Ramos (cell line): ENCODE data around the gene MTG1.
"Not testable (repeated sequence)": the region's sequence is repeated elsewhere in the genome, so short reads cannot be mapped to it uniquely, and the experiment has no call there.

Experiments
- in situ Hi-C: fragments of 300-500 bp; cut with MboI; formaldehyde crosslinking; loops from one replicate; pipeline ENCODE4 v1.14.3; 2022; ENCODE audit warnings: low sequenced_read_pairs; ENCODE audit not compliant: unreplicated experiment

MTG1 gene

GRCh38 chr10:133377025-133377817, 16.7 kb upstream of the MTG1 start:
- in situ Hi-C loops = no loop called here

DNA sequence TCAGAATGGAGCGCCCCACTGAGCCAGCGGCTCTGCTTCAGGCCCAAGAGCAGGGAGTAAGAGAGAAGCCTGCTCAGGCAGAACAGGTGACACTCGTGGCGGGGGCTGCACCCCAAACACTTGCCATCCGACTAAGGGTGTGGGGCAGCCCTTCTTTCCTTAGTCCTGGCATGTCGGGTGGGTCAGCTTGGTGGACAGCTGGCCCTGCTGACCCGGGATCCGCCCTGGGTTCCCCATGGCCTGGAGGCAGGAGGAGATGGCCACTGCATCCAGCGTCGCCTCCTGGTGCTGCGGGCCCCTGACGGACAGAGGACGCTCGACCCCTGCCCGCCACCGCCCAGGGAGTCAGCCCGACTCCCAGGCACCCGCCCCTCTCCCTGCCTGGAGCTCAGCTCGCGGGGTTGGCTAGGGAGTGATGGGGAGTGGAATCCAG, 16.1 kb upstream of the MTG1 start:
- in situ Hi-C loops = no loop called here

GRCh38 chr10:133378251-133379096, 15.5 kb upstream of the MTG1 start:
- in situ Hi-C loops = no loop called here

- in situ Hi-C loops = no loop called here
Measured at GRCh38 chr10:133379152-133379800, 14.7 kb upstream of the MTG1 start, which contains the start of gene PAOX. PAOX (plus strand) TSS chr10:133379262; CDS start chr10:133379317, 55 bp downstream.

DNA sequence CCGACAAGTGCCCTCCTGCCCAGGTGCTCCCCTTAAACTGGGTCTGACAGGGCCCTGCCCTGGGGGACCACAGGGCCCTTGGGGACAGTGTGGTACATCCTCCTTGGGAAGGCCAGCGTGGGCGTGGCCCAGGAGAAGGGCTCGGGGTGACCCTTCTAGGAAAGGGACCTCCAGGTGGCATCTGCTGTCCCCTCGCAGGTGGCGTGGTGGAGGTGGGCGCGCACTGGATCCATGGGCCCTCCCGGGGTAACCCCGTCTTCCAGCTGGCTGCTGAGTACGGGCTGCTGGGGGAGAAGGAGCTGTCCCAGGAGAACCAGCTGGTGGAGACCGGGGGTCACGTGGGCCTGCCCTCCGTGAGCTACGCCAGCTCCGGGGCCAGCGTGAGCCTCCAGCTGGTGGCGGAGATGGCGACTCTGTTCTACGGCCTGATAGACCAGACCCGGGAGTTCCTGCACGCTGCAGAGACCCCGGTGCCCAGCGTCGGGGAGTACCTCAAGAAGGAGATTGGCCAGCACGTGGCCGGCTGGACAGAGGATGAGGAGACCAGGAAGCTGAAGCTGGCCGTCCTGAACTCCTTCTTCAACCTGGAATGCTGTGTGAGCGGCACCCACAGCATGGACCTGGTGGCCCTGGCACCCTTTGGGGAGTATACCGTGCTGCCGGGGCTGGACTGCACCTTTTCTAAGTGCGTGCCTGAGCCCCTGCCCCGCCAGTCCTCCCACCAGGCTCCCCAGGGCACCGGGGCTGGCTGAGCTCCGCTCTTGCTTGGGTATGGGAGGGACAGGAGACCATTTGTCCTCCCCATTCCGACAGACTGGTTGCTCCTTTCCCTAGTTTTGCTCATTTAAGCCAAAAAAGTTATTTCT, 13.9 kb upstream of the MTG1 start:
- in situ Hi-C loops = no loop called here

- in situ Hi-C loops = no loop called here
Measured at GRCh38 chr10:133381036-133381435, 12.9 kb upstream of the MTG1 start.

- in situ Hi-C loops = no loop called here
Measured at GRCh38 chr10:133383551-133383950, 10.4 kb upstream of the MTG1 start.

- in situ Hi-C loops = no loop called here
Measured at GRCh38 chr10:133384071-133384470, 9.9 kb upstream of the MTG1 start.

GRCh38 chr10:133385214-133385613, 8.7 kb upstream of the MTG1 start:
- in situ Hi-C loops = no loop called here

DNA sequence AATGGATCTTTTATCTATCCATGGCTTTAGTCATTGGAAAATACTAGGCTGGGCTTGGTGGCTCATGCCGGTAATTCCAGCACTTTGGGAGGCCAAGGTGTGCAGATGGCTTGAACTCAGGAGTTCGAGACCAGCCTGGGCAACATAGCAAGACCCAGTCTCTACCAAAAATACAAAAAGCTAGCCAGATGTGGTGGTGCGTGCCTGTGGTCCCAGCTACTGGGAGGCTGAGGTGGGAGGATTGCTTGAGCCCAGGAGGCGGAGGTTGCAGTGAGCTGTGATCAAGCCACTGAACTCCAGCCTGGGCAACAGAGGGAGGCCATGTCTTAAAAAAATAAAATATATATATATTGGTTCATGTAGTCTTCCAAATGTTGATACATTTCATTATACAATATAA, 7.0 kb upstream of the MTG1 start:
- in situ Hi-C loops = not testable (repeated sequence)

DNA sequence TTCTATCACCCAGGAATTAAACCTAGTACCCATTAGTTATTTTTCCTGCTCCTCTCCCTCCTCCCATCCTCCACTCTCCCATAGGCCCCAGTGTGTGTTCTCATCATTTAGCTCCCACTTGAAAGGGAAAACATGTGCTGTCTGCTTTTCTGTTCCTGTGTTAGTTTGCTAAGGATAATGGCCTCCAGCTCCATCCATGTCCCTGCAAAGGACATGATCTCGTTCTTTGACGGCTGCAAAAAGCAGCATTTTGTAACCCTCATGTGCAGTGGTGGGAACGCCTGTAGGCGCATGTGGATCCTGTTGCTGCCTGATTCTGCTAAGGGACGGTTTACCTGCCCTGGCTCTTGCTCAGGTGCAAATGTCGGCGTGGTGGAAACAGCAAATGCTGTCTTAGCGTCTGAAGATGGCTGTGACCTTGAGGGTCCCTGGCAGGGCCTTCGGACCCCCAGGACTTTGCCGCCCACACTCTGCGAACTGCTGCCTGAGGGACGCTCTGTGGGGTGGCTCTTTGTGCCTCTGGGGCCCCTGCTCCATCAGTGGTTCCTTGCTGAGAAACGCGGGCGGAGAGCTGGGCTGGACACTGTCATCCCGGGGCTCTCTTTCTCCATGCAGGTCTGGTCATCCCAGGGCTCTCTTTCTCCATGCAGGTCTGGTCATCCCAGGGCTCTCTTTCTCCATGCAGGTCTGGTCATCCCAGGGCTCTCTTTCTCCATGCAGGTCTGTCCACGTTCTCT, 5.6 kb upstream of the MTG1 start:
- in situ Hi-C loops = no loop called here

- in situ Hi-C loops = no loop called here
Measured at GRCh38 chr10:133388973-133389818, 4.8 kb upstream of the MTG1 start.

DNA sequence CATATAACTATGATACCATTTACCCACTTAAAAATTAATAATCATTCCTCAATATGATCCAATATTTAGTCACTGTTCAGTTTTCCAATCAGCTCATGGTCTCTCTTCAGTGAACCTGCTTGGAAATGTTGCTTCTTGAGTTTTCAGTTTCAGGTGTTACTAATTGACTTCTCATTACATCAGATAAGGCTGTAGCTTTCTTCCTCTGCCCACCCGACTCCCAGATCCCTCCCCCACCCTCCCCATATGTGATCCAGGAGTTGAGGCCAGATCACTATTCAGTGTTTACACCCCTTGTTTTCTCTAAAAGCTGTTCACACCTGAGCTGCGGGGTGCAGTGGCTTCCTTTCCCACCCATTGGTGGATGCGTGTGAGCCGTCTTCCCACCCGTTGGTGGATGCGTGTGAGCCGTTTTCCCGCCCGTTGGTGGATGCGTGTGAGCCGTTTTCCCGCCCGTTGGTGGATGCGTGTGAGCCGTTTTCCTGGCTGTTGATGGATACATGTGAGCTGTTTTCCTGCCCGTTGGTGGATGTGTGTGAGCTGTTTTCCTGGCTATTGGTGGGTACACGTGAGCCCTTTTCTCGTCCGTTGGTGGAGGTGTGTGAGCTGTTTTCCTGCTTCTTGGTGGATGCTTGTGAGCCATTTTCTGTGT, 3.2 kb upstream of the MTG1 start:
- in situ Hi-C loops = no loop called here

DNA sequence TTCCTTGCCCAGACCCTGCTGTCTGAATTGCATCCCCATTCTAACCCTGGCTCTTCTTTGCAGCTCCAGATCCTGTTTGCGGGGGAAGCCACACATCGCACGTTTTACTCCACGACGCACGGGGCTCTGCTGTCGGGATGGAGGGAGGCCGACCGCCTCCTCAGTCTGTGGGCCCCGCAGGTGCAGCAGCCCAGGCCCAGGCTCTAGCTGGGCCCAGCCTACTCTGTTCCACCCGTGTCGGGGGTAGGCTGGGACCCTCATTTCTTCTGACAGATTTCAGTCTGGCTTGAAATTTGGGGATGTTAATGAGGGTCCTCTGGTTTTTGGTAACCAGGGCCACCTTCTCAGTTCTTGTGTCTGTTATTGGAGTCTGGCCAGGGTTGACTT, 2.7 kb upstream of the MTG1 start:
- in situ Hi-C loops = no loop called here

- in situ Hi-C loops = no loop called here
Measured at GRCh38 chr10:133391761-133392518, 2.0 kb upstream of the MTG1 start.

DNA sequence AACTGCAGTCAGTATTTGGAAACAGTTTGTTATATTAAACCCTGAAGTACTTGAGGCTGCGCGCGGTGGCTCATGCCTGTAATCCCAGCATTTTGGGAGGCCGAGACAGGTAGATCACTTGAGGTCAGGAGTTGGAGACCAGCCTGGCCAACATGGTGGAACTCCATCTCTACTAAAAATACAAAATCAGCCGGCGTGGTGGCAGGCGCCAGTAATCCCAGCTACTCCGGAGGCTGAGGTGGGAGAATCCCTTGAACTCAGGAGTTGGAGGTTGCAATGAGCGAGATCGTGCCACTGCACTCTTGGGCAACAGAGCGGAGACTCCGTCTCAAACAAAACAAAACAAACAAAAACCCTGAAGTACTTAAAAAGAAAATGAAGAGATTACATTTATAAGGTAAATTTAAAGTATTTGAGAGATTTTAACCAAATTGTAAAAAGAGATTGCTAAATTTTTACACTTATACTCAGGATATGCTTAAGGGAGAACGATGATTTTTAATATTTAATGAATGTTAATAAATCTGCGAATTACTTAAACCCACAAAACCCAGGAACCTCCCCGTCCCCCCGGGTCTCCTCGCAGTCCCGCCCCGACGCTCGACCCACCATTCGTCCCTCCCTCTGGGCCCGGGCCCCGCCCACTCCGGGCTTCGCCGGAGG, 425 bp upstream of the MTG1 start:
- in situ Hi-C loops = no loop called here

- in situ Hi-C loops = no loop called here
Measured at GRCh38 chr10:133394801-133395221, 854 bp downstream of the MTG1 start.
